WTC11 (cell line): ENCODE data around the gene FGFR3. TPM values are rescaled to one million over a fixed set of nuclear protein-coding genes. Genes with fewer than 3 reads are reported as not detected.

ENCODE experiments used
- ATAC-seq: fragments of 200-7000 bp; cut with Tn5 transposase; 2 replicates; pipeline ENCODE4 v1.10.0; 2021; ENCODE audit warnings: mild to moderate bottlenecking, moderate library complexity
- CTCF ChIA-PET: fragments of 300-600 bp; sonication (Branson Sonifier 250); formaldehyde crosslinking; loops from one replicate; lab custom pipeline; 2021; ENCODE audit warnings: antibody characterized with exemption; lab: Charles Lee
- POLR2A ChIA-PET: fragments of 350-600 bp; sonication (Branson Sonifier 250); formaldehyde crosslinking; loops from one replicate; lab custom pipeline; 2021; ENCODE audit warnings: antibody characterized with exemption; lab: Charles Lee
- DNase-seq: peaks from one replicate; pipeline ENCODE4 v3.0.0; 2021; ENCODE audit warnings: low spot score
- H3K27ac Mint-ChIP-seq: 2 replicates; pipeline ENCODE4 v1.8.0; 2021; ENCODE audit warnings: mixed read lengths
- H3K27me3 Mint-ChIP-seq: 2 replicates; pipeline ENCODE4 v1.8.0; 2021; ENCODE audit warnings: low read depth, mild to moderate bottlenecking, moderate library complexity, mixed read lengths
- H3K36me3 Mint-ChIP-seq: 2 replicates; pipeline ENCODE4 v1.8.0; 2021; ENCODE audit warnings: mixed read lengths
- H3K4me1 Mint-ChIP-seq: 2 replicates; pipeline ENCODE4 v1.8.0; 2022; ENCODE audit warnings: mixed read lengths
- H3K4me3 Mint-ChIP-seq: 2 replicates; pipeline ENCODE4 v1.8.0; 2021; ENCODE audit warnings: mild to moderate bottlenecking, moderate library complexity, mixed read lengths
- H3K9me3 Mint-ChIP-seq: 2 replicates; pipeline ENCODE4 v1.8.0; 2021; ENCODE audit warnings: mixed read lengths
- ATF1 ChIP-seq: sonication (generic); formaldehyde crosslinking; IDR thresholded peaks from 2 replicates; pipeline ENCODE4 v1.8.1; 2023; ENCODE audit warnings: mild to moderate bottlenecking, moderate library complexity, missing genetic modification reagents
- FOXJ3 ChIP-seq: sonication (generic); formaldehyde crosslinking; IDR thresholded peaks from 2 replicates; pipeline ENCODE4 v1.9.0; 2021; ENCODE audit warnings: missing genetic modification reagents, mild to moderate bottlenecking, borderline replicate concordance
- FOXP1 ChIP-seq: sonication (generic); formaldehyde crosslinking; IDR thresholded peaks from 2 replicates; pipeline ENCODE4 v1.8.0; 2022; ENCODE audit warnings: missing genetic modification reagents, mild to moderate bottlenecking, moderate library complexity, borderline replicate concordance
- GABPB1 ChIP-seq: sonication (generic); formaldehyde crosslinking; IDR thresholded peaks from 2 replicates; pipeline ENCODE4 v1.8.1; 2023; ENCODE audit warnings: mild to moderate bottlenecking, missing genetic modification reagents
- GTF2I ChIP-seq: fragments of 250-450 bp; sonication (Bioruptor Pico); conservative IDR thresholded peaks from 2 replicates; pipeline ENCODE4 v1.4.0; 2021; ENCODE audit warnings: mild to moderate bottlenecking
- NR3C1 ChIP-seq: sonication (generic); formaldehyde crosslinking; conservative IDR thresholded peaks from 2 replicates; pipeline ENCODE4 v1.8.1; 2023; ENCODE audit warnings: low read depth, mild to moderate bottlenecking, missing genetic modification reagents
- RELA ChIP-seq: sonication (generic); formaldehyde crosslinking; IDR thresholded peaks from 2 replicates; pipeline ENCODE4 v1.8.1; 2022; ENCODE audit warnings: missing genetic modification reagents, mild to moderate bottlenecking, borderline replicate concordance
- TCF7 ChIP-seq: sonication (generic); formaldehyde crosslinking; IDR thresholded peaks from 2 replicates; pipeline ENCODE4 v1.8.0; 2022; ENCODE audit warnings: mild to moderate bottlenecking, low read depth, missing genetic modification reagents, moderate library complexity
- ZNF121 ChIP-seq: sonication (generic); formaldehyde crosslinking; IDR thresholded peaks from 2 replicates; pipeline ENCODE4 v1.8.0; 2023; ENCODE audit warnings: missing genetic modification reagents
- total RNA-seq: library from RNA; stranded (reverse); gene quantifications from 3 replicates; pipeline ENCODE4 v1.2.3, GENCODE V29; 2021
- TF ChIP-seq, protein P1 (sequence below): fragments of 250-450 bp; sonication (Bioruptor Pico); IDR thresholded peaks from 2 replicates; pipeline ENCODE4 v1.9.0; 2021; ENCODE audit warnings: moderate library complexity, mild to moderate bottlenecking, inconsistent platforms, borderline replicate concordance
- TF ChIP-seq, protein P2 (sequence below): sonication (generic); formaldehyde crosslinking; IDR thresholded peaks from 2 replicates; pipeline ENCODE4 v1.8.0; 2022; ENCODE audit warnings: mild to moderate bottlenecking, missing genetic modification reagents
- TF ChIP-seq, protein P3 (sequence below): fragments of 250-450 bp; sonication (Bioruptor Pico); conservative IDR thresholded peaks from 2 replicates; pipeline ENCODE4 v1.9.0; 2021; ENCODE audit warnings: mild to moderate bottlenecking
- TF ChIP-seq, protein P4 (sequence below): sonication (generic); formaldehyde crosslinking; IDR thresholded peaks from 2 replicates; pipeline ENCODE4 v1.8.1; 2022; ENCODE audit warnings: mild to moderate bottlenecking, missing genetic modification reagents, moderate library complexity, borderline replicate concordance
- TF ChIP-seq, protein P5 (sequence below): sonication (generic); formaldehyde crosslinking; IDR thresholded peaks from 2 replicates; pipeline ENCODE4 v1.8.1; 2022; ENCODE audit warnings: low read depth, mild to moderate bottlenecking, moderate library complexity, missing genetic modification reagents, borderline replicate concordance
- TF ChIP-seq, protein P6 (sequence below): fragments of 250-450 bp; sonication (Bioruptor Pico); IDR thresholded peaks from 2 replicates; pipeline ENCODE4 v2.1.2; 2022; ENCODE audit warnings: mild to moderate bottlenecking, moderate library complexity
- TF ChIP-seq, protein P7 (sequence below): fragments of 250-450 bp; sonication (Bioruptor Pico); IDR thresholded peaks from 2 replicates; pipeline ENCODE4 v1.9.0; 2021; ENCODE audit warnings: mild to moderate bottlenecking, borderline replicate concordance
- TF ChIP-seq, protein P8 (sequence below): sonication (generic); formaldehyde crosslinking; IDR thresholded peaks from 2 replicates; pipeline ENCODE4 v1.8.0; 2022; ENCODE audit warnings: mild to moderate bottlenecking, missing genetic modification reagents

Gene FGFR3
- total RNA-seq, 1 experiment from 2014 or later = 19.9 TPM

DNA sequence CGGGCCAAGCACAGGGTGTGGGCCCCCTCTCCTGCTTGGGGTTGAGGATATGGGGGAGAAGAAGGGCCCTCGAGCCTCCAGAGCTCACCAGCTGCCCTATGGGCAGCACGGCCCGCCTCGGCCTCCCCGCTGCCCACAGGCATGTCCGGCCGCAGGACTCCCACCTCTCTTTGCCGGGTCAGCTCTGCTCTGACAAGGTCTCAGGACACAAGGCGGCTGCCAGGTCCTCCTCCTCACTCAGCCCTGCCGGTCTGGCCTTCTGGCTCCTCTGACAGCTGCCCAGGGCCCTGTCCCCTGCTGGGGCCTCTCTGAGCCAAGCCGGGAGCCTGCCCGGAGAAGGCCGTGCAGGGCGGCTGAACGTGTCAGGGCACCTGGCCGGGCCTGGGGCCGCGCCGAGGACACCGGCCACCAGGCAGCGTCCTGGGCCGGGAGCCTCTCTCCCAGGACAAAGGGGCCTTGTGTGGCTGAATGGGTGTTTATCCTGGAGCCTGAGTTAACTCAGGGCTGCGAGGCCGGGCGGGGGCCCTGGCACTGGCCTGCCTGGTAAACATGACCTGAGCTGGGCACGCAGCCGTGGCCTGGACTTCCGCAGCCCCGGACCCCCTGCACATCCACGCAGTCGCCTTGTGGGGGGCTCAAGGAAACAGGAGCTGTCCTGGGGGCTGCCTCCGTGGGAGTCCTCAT is 46.0 kb upstream of the FGFR3 start:
- ChIA-PET POLR2A (no interaction called here), CTCF (interaction anchor here (0.5 to 4.1 kb wide), 15 partner anchors 10 to 327 kb away, joined by 3 to 188 read pairs (median 20); partner anchors contain the start of gene FGFR3)
- ATAC-seq (no peak), DNase-seq (no peak)
- Mint-ChIP-seq H3K27me3 (peaks cover 2% of the 10 kb centered on the region; the same call in 1 of the 2 replicates), H3K27ac (no peak overlapping the region; the same call in 1 of the 2 replicates), H3K4me1 (no peaks in the 10 kb centered on the region), H3K9me3 (no peaks in the 10 kb centered on the region), H3K36me3 (peaks cover 23% of the 10 kb centered on the region), H3K4me3 (no peak overlapping the region)
- TF ChIP-seq FOXJ3 (CRISPR knock-in tag) = no peak
- TF ChIP-seq GABPB1 (CRISPR knock-in tag) = peak; percentile 60; the same call in 1 of the 2 replicates

DNA sequence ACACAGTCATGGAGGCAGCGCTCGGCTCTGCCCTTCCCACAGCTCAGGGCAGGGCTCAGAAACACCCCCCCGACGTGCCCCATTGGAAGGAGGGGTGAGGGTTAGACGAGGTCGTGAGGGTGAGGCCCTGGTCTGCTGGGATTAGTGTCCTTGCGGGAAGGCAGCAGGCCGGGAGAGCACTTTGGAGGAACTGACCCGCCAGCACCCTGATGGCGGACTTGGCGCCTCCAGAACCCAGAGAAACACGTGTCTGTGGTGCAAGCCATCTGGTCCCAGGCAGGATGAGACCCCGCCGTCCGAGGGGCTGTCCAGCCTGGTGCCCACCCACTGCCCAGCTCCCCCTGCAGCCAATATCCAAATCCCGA is 45.5 kb upstream of the FGFR3 start:
- Mint-ChIP-seq H3K27me3 (peaks cover 2% of the 10 kb centered on the region; the same call in 1 of the 2 replicates), H3K27ac (no peak overlapping the region; the same call in 1 of the 2 replicates), H3K4me3 (no peak overlapping the region), H3K4me1 (no peaks in the 10 kb centered on the region), H3K9me3 (no peaks in the 10 kb centered on the region), H3K36me3 (peaks cover 18% of the 10 kb centered on the region)
- no peak for ATAC-seq
- DNase-seq = no peak
- ChIA-PET CTCF (interaction anchor here (0.5 to 4.1 kb wide), 20 partner anchors 10 to 328 kb away, joined by 3 to 188 read pairs (median 8); partner anchors contain the start of gene FGFR3), POLR2A (no interaction called here)
- TF ChIP-seq, protein P1, sequence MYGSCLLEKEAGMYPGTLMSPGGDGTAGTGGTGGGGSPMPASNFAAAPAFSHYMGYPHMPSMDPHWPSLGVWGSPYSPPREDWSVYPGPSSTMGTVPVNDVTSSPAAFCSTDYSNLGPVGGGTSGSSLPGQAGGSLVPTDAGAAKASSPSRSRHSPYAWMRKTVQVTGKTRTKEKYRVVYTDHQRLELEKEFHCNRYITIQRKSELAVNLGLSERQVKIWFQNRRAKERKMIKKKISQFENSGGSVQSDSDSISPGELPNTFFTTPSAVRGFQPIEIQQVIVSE = no peak
- no peak for TF ChIP-seq FOXP1 (CRISPR knock-in tag)
- TF ChIP-seq GABPB1 (CRISPR knock-in tag) = no peak
- TF ChIP-seq, protein P2, sequence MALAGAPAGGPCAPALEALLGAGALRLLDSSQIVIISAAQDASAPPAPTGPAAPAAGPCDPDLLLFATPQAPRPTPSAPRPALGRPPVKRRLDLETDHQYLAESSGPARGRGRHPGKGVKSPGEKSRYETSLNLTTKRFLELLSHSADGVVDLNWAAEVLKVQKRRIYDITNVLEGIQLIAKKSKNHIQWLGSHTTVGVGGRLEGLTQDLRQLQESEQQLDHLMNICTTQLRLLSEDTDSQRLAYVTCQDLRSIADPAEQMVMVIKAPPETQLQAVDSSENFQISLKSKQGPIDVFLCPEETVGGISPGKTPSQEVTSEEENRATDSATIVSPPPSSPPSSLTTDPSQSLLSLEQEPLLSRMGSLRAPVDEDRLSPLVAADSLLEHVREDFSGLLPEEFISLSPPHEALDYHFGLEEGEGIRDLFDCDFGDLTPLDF = no peak
- no peak for TF ChIP-seq NR3C1 (CRISPR knock-in tag)
- TF ChIP-seq, protein P3, sequence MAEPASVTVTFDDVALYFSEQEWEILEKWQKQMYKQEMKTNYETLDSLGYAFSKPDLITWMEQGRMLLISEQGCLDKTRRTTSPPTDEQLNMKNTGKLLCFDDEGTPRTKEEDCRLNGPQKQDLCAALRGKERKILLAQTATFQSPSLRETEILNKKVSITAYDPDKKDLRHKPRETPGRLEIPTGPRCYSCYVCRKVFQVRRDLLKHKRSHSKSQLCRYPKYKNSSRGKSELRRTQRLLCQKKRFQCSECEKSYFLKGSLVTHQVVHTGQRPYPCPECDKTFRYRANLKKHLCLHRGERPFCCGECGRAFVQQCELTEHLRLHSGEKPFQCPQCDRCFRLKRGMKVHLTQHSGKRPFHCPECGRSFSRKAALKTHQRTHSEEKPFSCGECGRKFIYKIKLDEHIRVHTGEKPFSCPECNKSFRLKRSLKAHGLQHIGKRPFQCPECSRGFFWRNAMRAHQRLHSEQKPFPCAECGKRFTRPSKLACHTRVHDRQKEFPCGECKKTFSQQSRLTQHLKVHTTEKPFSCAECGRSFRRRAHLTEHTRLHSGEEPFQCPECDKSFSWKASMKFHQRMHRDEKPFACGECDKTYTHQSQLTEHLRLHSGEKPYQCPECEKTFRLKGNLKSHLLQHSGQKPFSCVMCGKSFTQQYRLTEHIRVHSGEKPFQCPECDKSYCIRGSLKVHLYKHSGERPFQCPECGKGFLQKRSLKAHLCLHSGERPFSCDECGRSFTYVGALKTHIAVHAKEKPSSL (CRISPR knock-in tag) = no peak
- TF ChIP-seq, protein P4, sequence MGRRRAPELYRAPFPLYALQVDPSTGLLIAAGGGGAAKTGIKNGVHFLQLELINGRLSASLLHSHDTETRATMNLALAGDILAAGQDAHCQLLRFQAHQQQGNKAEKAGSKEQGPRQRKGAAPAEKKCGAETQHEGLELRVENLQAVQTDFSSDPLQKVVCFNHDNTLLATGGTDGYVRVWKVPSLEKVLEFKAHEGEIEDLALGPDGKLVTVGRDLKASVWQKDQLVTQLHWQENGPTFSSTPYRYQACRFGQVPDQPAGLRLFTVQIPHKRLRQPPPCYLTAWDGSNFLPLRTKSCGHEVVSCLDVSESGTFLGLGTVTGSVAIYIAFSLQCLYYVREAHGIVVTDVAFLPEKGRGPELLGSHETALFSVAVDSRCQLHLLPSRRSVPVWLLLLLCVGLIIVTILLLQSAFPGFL = no peak
- TF ChIP-seq ATF1 (CRISPR knock-in tag) = no peak
- TF ChIP-seq, protein P5, sequence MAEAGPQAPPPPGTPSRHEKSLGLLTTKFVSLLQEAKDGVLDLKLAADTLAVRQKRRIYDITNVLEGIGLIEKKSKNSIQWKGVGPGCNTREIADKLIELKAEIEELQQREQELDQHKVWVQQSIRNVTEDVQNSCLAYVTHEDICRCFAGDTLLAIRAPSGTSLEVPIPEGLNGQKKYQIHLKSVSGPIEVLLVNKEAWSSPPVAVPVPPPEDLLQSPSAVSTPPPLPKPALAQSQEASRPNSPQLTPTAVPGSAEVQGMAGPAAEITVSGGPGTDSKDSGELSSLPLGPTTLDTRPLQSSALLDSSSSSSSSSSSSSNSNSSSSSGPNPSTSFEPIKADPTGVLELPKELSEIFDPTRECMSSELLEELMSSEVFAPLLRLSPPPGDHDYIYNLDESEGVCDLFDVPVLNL (CRISPR knock-in tag) = no peak
- TF ChIP-seq RELA = no peak
- no peak for TF ChIP-seq ZNF121
- TF ChIP-seq, protein P6, sequence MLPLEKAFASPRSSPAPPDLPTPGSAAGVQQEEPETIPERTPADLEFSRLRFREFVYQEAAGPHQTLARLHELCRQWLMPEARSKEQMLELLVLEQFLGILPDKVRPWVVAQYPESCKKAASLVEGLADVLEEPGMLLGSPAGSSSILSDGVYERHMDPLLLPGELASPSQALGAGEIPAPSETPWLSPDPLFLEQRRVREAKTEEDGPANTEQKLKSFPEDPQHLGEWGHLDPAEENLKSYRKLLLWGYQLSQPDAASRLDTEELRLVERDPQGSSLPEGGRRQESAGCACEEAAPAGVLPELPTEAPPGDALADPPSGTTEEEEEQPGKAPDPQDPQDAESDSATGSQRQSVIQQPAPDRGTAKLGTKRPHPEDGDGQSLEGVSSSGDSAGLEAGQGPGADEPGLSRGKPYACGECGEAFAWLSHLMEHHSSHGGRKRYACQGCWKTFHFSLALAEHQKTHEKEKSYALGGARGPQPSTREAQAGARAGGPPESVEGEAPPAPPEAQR (CRISPR knock-in tag) = no peak
- TF ChIP-seq, protein P7, sequence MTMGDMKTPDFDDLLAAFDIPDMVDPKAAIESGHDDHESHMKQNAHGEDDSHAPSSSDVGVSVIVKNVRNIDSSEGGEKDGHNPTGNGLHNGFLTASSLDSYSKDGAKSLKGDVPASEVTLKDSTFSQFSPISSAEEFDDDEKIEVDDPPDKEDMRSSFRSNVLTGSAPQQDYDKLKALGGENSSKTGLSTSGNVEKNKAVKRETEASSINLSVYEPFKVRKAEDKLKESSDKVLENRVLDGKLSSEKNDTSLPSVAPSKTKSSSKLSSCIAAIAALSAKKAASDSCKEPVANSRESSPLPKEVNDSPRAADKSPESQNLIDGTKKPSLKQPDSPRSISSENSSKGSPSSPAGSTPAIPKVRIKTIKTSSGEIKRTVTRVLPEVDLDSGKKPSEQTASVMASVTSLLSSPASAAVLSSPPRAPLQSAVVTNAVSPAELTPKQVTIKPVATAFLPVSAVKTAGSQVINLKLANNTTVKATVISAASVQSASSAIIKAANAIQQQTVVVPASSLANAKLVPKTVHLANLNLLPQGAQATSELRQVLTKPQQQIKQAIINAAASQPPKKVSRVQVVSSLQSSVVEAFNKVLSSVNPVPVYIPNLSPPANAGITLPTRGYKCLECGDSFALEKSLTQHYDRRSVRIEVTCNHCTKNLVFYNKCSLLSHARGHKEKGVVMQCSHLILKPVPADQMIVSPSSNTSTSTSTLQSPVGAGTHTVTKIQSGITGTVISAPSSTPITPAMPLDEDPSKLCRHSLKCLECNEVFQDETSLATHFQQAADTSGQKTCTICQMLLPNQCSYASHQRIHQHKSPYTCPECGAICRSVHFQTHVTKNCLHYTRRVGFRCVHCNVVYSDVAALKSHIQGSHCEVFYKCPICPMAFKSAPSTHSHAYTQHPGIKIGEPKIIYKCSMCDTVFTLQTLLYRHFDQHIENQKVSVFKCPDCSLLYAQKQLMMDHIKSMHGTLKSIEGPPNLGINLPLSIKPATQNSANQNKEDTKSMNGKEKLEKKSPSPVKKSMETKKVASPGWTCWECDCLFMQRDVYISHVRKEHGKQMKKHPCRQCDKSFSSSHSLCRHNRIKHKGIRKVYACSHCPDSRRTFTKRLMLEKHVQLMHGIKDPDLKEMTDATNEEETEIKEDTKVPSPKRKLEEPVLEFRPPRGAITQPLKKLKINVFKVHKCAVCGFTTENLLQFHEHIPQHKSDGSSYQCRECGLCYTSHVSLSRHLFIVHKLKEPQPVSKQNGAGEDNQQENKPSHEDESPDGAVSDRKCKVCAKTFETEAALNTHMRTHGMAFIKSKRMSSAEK (CRISPR knock-in tag) = no peak
- TF ChIP-seq GTF2I (CRISPR knock-in tag) = no peak
- no peak for TF ChIP-seq TCF7 (CRISPR knock-in tag)
- TF ChIP-seq, protein P8, sequence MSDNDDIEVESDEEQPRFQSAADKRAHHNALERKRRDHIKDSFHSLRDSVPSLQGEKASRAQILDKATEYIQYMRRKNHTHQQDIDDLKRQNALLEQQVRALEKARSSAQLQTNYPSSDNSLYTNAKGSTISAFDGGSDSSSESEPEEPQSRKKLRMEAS = no peak
